ENCODE measurements around the gene UMODL1. TPM values are rescaled to one million over a fixed set of nuclear protein-coding genes. Genes with fewer than 3 reads are reported as not detected.

Gene UMODL1
- total RNA-seq, 1 experiment from 2014 or later, result not detected

DNA sequence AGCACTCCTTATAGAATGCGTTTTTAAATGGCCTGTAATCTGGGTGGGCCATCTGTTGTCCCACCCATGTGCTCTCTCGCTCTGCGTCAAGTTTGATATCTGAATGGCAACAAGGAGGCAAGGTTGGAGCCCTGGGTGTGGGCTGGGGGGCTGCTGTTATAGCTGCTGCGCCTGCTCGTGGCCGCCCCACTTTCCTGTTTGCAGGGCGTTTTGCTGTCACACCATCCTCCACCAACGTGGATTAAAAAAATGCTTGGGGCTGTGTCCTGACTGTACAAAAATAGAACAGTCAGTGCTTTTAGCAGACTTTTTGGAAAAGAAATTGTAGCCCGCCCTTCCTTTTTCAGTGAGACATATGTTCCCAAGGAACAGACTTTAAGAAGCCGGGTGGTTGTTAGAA, 25.4 kb downstream of the UMODL1 start:
- H3K27me3 Mint-ChIP-seq (ENCODE audit: low read depth), result peaks cover 15% of the 10 kb centered on the region

More for the DNA sequence above, 25.4 kb downstream of the UMODL1 start:
- Histone ChIP-seq H3K18ac (ENCODE audit: insufficient read length, low read depth, low read length) (no peak overlapping the region), H3K4me2 (ENCODE audit: insufficient read depth, insufficient read length, low read length) (no peak overlapping the region), H3K4ac (ENCODE audit: low read depth, low read length) (no peak overlapping the region), H3K79me1 (ENCODE audit: insufficient read depth, low read depth, low read length, poor library complexity, severe bottlenecking) (no peaks in the 10 kb centered on the region), H3K23ac (ENCODE audit: insufficient read length, low read depth, low read length) (no peak overlapping the region), H2BK20ac (ENCODE audit: low read depth, low read length, poor library complexity, severe bottlenecking) (no peak overlapping the region), H3K9ac (ENCODE audit: extremely low read depth, insufficient read length, low read length) (no peak overlapping the region), H3K27ac (ENCODE audit: insufficient read length, low read depth, low read length) (no peak overlapping the region), H3K14ac (ENCODE audit: insufficient read depth, low read length) (no peak overlapping the region), H4K5ac (ENCODE audit: insufficient read length, low read depth, low read length) (no peak overlapping the region), H2BK15ac (ENCODE audit: low read depth, low read length) (no peak overlapping the region), H4K20me1 (ENCODE audit: control insufficient read depth, insufficient read depth, insufficient read length) (no peaks in the 10 kb centered on the region), H3K9me3 (ENCODE audit: control insufficient read depth, low read depth, low read length) (no peaks in the 10 kb centered on the region), H3K4me1 (ENCODE audit: insufficient read depth, low read length) (no peaks in the 10 kb centered on the region), H3K56ac (ENCODE audit: insufficient read length, low read depth, low read length) (no peak overlapping the region), H3K27me3 (ENCODE audit: insufficient read depth, low read length) (no peaks in the 10 kb centered on the region), H2BK5ac (ENCODE audit: insufficient read length, low read length) (no peak overlapping the region), H3K79me2 (ENCODE audit: insufficient read depth, low read length) (no peaks in the 10 kb centered on the region), H4K8ac (replicated peaks; ENCODE audit: insufficient read length, low read depth, low read length) (no peak overlapping the region), H2BK12ac (ENCODE audit: insufficient read length, low read depth, low read length) (no peak overlapping the region), H3K23me2 (ENCODE audit: insufficient read length, low read depth, low read length, poor library complexity, severe bottlenecking) (no peaks in the 10 kb centered on the region), H4K91ac (ENCODE audit: insufficient read length, low read depth, low read length) (no peak overlapping the region), H3T11ph (ENCODE audit: low read length) (no peak overlapping the region), H2BK120ac (ENCODE audit: low read depth, low read length, poor library complexity, severe bottlenecking) (no peak overlapping the region), H2AFZ (ENCODE audit: low read length) (no peak overlapping the region), H2AK5ac (ENCODE audit: insufficient read length, low read length) (no peak overlapping the region)
- H3K36me3 Mint-ChIP-seq (ENCODE audit: insufficient read depth in 1 of 3, low read depth in 3 of 3), result peaks cover 7 to 13% (median 9%) of the 10 kb centered on the region in 3 experiments; a peak in 6 of 7 replicates
- TF ChIP-seq CTCF (conservative IDR thresholded peaks at IDR 0.05), result no peak
- no peak for DNase-seq
- no peak overlapping the region for H3K4me3 Mint-ChIP-seq
- H3K9me3 Mint-ChIP-seq, result peaks cover 12 to 16% of the 10 kb centered on the region in 2 experiments
- no CpG with 5 or more reads among the region's 10 CpGs for WGBS (ENCODE audit: extremely low coverage, insufficient read length, low lambda C conversion rate)
- H3K4me1 Mint-ChIP-seq, result peaks cover 9 to 17% of the 10 kb centered on the region in 2 experiments
- no peak overlapping the region for H3K27ac Mint-ChIP-seq
